GM12878 (cell line): ENCODE data around the gene SNW1.

Experiments used
- DPF2 ChIP-seq: fragments of 450-650 bp; IDR thresholded peaks from 2 replicates; pipeline ENCODE4 v1.6.1; 2017; ENCODE audit warnings: mild to moderate bottlenecking
- EZH2 ChIP-seq: IDR thresholded peaks from 2 replicates; pipeline ENCODE4 v1.6.1; 2012; ENCODE audit warnings: low read depth, mild to moderate bottlenecking, control low read depth, inconsistent platforms, low read length, borderline replicate concordance; ENCODE audit not compliant: control insufficient read depth
- POLR2AphosphoS5 ChIP-seq: IDR thresholded peaks from 2 replicates; pipeline ENCODE4 v1.6.1; 2011; ENCODE audit warnings: mild to moderate bottlenecking, low read length, inconsistent platforms
- ZBED1 ChIP-seq: IDR thresholded peaks from 2 replicates; pipeline ENCODE4 v1.6.1; 2016; ENCODE audit warnings: borderline replicate concordance
- TF ChIP-seq, protein P1 (sequence below), 3 experiments: IDR thresholded peaks in 2 of 3; conservative IDR thresholded peaks in 1 of 3; 2 replicates each; pipeline ENCODE4 v1.5.1; 2011; ENCODE audit warnings: low read depth in 3 of 3, low read length in 3 of 3, mild to moderate bottlenecking in 3 of 3, control low read depth in 2 of 3, moderate library complexity in 2 of 3, inconsistent platforms in 1 of 3, mixed read lengths in 1 of 3; ENCODE audit not compliant: control insufficient read depth in 2 of 3, insufficient read depth in 1 of 3; ENCODE audit errors: extremely low read depth in 1 of 3

DNA sequence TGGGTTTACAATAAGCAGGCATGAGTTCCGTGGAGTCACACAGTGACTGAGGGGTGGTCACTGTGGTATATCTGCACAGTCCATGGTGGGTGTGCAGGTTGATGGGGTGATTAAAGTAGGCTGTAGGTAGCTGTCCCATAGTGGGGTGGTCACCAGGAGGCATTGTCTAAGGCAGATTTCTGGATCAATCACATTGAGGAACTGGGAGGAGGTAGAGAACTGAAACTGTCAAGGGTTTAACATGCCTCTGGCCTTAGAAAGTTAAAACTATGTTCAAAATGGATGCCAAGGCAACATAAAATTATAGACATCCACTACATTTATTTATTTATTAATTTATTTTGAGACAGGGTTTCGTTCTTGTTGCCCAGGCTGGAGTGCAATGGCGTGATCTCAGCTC is 47.3 kb upstream of the SNW1 start:
- TF ChIP-seq, protein P1, sequence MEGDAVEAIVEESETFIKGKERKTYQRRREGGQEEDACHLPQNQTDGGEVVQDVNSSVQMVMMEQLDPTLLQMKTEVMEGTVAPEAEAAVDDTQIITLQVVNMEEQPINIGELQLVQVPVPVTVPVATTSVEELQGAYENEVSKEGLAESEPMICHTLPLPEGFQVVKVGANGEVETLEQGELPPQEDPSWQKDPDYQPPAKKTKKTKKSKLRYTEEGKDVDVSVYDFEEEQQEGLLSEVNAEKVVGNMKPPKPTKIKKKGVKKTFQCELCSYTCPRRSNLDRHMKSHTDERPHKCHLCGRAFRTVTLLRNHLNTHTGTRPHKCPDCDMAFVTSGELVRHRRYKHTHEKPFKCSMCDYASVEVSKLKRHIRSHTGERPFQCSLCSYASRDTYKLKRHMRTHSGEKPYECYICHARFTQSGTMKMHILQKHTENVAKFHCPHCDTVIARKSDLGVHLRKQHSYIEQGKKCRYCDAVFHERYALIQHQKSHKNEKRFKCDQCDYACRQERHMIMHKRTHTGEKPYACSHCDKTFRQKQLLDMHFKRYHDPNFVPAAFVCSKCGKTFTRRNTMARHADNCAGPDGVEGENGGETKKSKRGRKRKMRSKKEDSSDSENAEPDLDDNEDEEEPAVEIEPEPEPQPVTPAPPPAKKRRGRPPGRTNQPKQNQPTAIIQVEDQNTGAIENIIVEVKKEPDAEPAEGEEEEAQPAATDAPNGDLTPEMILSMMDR (IDR thresholded peaks at IDR 0.05 in 2 of 3, conservative IDR thresholded peaks at IDR 0.05 in 1 of 3; ENCODE audit: control insufficient read depth in 2 of 3, extremely low read depth in 1 of 3, insufficient read depth in 1 of 3, low read depth in 3 of 3, low read length in 3 of 3) = no peak
- TF ChIP-seq ZBED1 (no peak), DPF2 (no peak), EZH2 (no peak), POLR2AphosphoS5 (no peak)
